Measurements from ENCODE around the gene RGS9. TPM values are rescaled to one million over a fixed set of nuclear protein-coding genes. Genes with fewer than 3 reads are reported as not detected.
"Not testable (repeated sequence)": the region's sequence is repeated elsewhere in the genome, so short reads cannot be mapped to it uniquely, and the experiment has no call there.

RGS9 gene
- total RNA-seq, 1 donor from 2014 or later: 6.5 TPM

DNA sequence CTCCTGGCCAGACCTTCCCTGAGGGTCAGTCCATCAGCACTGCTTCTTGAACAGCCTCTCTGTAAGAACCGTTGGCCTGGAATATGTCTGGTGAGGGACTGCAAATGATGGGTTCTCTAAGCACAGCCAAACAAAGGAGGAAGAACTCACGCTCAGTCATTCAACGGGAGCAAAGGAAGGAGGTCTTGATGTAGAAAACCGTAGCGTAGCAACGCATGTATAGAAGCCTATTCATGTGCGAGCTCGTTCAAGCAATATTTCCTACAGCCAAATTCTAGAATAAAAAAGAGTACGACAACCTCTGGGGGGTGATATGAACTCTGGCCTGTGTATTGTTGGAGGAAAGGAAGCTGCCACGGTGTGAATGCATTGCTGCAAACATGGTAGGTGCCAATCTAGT lies 64.2 kb downstream of the RGS9 start:
- TF ChIP-seq, protein P1, sequence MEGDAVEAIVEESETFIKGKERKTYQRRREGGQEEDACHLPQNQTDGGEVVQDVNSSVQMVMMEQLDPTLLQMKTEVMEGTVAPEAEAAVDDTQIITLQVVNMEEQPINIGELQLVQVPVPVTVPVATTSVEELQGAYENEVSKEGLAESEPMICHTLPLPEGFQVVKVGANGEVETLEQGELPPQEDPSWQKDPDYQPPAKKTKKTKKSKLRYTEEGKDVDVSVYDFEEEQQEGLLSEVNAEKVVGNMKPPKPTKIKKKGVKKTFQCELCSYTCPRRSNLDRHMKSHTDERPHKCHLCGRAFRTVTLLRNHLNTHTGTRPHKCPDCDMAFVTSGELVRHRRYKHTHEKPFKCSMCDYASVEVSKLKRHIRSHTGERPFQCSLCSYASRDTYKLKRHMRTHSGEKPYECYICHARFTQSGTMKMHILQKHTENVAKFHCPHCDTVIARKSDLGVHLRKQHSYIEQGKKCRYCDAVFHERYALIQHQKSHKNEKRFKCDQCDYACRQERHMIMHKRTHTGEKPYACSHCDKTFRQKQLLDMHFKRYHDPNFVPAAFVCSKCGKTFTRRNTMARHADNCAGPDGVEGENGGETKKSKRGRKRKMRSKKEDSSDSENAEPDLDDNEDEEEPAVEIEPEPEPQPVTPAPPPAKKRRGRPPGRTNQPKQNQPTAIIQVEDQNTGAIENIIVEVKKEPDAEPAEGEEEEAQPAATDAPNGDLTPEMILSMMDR (IDR thresholded peaks at IDR 0.05): no peak
- H3K4me1 Mint-ChIP-seq (ENCODE audit: unreplicated experiment): no peaks in the 10 kb centered on the region
- H3K27me3 Mint-ChIP-seq (ENCODE audit: unreplicated experiment): no peaks in the 10 kb centered on the region
- no peak overlapping the region for H3K27ac Mint-ChIP-seq (ENCODE audit: unreplicated experiment)
- H3K9me3 Mint-ChIP-seq (ENCODE audit: unreplicated experiment): no peaks in the 10 kb centered on the region
- H3K4me3 Mint-ChIP-seq (ENCODE audit: unreplicated experiment): no peak overlapping the region
- no peaks in the 10 kb centered on the region for H3K36me3 Mint-ChIP-seq (ENCODE audit: unreplicated experiment)
- DNase-seq (ENCODE audit: extremely low spot score, unreplicated experiment): no peak

DNA sequence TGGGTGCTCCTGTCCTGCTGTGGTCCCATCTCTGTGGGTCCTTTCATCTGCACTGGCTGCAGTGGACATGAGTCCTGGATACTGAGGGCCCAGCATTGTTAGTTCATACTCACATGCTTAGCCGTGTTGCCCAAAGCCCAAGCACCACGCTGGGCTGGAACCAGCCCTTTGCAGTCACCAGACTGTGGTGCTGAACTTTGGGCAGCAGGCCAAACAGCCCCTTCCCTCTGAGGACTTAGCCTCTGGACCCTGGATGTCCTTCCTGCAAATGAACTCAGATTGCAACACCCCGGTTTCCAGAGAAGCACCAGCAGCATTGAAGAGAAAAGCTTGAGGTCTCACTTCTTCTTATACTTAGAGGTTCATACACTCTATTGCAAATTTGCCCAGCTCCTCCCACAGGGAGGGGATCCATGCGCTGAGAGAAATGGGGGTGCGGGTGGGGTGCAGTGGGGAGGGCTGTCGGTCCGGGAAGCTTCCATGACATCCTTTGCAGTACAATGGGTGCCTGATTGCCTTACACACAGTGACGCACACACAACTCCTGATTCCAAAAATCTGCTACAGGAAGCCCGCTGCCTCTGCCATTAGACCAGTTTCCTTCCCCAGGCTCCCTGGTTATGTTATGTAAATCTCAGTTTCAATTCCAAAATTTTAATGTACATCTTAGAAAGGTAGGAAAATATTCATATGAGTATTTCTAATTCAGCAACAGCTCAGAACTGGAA lies 65.8 kb downstream of the RGS9 start:
- Mint-ChIP-seq H3K9me3 (ENCODE audit: unreplicated experiment) (no peaks in the 10 kb centered on the region), H3K27me3 (ENCODE audit: unreplicated experiment) (no peaks in the 10 kb centered on the region), H3K27ac (ENCODE audit: unreplicated experiment) (no peak overlapping the region), H3K4me3 (ENCODE audit: unreplicated experiment) (no peak overlapping the region), H3K4me1 (ENCODE audit: unreplicated experiment) (no peaks in the 10 kb centered on the region), H3K36me3 (ENCODE audit: unreplicated experiment) (no peaks in the 10 kb centered on the region)
- no peak for DNase-seq (ENCODE audit: extremely low spot score, unreplicated experiment)
- TF ChIP-seq, protein P1 (IDR thresholded peaks at IDR 0.05): no peak

DNA sequence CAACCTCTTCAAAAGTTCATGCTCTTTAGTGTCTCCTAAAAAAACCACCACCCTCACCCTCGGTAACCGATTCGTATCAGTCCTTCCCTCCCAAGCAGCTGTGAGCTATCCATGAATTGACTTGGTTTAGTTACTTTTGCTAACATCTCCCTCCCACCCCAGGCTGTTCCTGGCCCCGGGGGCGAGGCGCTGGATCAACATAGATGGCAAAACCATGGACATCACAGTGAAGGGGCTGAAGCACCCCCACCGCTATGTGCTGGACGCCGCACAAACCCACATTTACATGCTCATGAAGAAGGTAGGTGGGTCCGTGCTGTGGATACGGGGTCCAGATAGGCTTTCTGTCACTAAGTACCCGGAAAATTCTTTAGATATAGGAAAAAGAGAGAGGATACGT lies 66.8 kb downstream of the RGS9 start:
- DNase-seq (ENCODE audit: extremely low spot score, unreplicated experiment): no peak
- H3K27me3 Mint-ChIP-seq (ENCODE audit: unreplicated experiment): no peaks in the 10 kb centered on the region
- H3K4me1 Mint-ChIP-seq (ENCODE audit: unreplicated experiment): no peaks in the 10 kb centered on the region
- H3K27ac Mint-ChIP-seq (ENCODE audit: unreplicated experiment): no peak overlapping the region
- no peak overlapping the region for H3K4me3 Mint-ChIP-seq (ENCODE audit: unreplicated experiment)
- no peaks in the 10 kb centered on the region for H3K36me3 Mint-ChIP-seq (ENCODE audit: unreplicated experiment)
- TF ChIP-seq, protein P1 (IDR thresholded peaks at IDR 0.05): no peak
- H3K9me3 Mint-ChIP-seq (ENCODE audit: unreplicated experiment): no peaks in the 10 kb centered on the region

DNA sequence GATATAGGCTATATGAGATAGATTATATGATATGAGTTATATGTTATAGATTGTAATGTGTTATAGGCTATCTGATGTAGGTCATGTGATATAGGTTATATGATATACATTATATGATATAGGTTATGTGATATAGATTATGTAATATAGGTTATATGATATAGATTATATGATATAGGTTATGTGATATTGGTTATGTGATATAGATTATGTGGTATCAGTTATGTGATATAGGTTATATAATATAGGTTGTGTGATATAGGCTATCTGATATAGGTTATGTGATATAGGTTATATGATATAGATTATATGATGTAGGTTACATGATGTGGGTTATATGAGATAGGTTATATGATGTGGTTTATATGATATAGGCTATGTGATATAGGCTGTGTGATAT lies 68.5 kb downstream of the RGS9 start:
- TF ChIP-seq, protein P1 (IDR thresholded peaks at IDR 0.05): no peak
- Mint-ChIP-seq H3K4me3 (ENCODE audit: unreplicated experiment) (no peak overlapping the region), H3K36me3 (ENCODE audit: unreplicated experiment) (no peaks in the 10 kb centered on the region), H3K4me1 (ENCODE audit: unreplicated experiment) (no peaks in the 10 kb centered on the region), H3K9me3 (ENCODE audit: unreplicated experiment) (no peaks in the 10 kb centered on the region), H3K27ac (ENCODE audit: unreplicated experiment) (no peak overlapping the region), H3K27me3 (ENCODE audit: unreplicated experiment) (no peaks in the 10 kb centered on the region)
- DNase-seq (ENCODE audit: extremely low spot score, unreplicated experiment): no peak

DNA sequence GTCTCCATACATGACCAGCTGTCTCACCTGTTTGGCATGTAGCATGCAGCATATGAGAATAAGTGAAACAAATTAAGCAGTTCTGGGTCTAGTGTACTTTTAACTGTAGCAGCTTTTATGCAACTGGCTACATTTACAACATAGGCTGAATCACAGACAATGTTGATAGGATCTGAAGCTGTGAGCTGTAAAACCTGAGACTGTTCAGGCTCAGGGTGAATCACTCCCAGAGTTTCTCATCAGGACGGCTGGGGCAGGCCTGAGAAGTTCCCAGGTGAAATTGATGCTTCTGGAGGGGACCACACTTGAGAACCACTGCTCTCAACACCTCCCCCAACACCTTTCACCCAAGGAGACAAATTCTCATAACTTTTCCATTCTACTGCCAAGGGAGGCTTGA lies 70.3 kb downstream of the RGS9 start:
- H3K9me3 Mint-ChIP-seq (ENCODE audit: unreplicated experiment); H3K4me1 Mint-ChIP-seq (ENCODE audit: unreplicated experiment): not testable (repeated sequence)

More for the DNA sequence above, 70.3 kb downstream of the RGS9 start:
- not testable (repeated sequence) for H3K4me3 Mint-ChIP-seq (ENCODE audit: unreplicated experiment); DNase-seq (ENCODE audit: extremely low spot score, unreplicated experiment); H3K27me3 Mint-ChIP-seq (ENCODE audit: unreplicated experiment); H3K27ac Mint-ChIP-seq (ENCODE audit: unreplicated experiment); H3K36me3 Mint-ChIP-seq (ENCODE audit: unreplicated experiment)

Data from osteocyte (in vitro differentiated cells).